ENCODE data around the gene DAGLA. TPM values are rescaled to one million over a fixed set of nuclear protein-coding genes. Genes with fewer than 3 reads are reported as not detected.

Gene DAGLA
- total RNA-seq, 1 donor from 2014 or later: 5.1 TPM

DNA sequence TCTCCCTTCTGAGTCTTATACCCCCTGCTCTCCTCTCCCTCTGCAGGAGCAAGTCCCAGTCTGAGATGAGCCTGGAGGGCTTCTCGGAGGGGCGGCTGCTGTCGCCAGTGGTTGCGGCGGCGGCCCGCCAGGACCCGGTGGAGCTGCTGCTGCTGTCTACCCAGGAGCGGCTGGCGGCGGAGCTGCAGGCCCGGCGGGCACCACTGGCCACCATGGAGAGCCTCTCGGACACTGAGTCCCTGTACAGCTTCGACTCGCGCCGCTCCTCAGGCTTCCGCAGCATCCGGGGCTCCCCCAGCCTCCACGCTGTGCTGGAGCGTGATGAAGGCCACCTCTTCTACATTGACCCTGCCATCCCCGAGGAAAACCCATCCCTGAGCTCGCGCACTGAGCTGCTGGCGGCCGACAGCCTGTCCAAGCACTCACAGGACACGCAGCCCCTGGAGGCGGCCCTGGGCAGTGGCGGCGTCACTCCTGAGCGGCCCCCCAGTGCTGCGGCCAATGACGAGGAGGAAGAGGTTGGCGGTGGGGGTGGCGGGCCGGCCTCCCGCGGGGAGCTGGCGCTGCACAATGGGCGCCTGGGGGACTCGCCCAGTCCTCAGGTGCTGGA, 63.4 kb downstream of the DAGLA start:
- Mint-ChIP-seq H3K27me3 (ENCODE audit: unreplicated experiment) (no peaks in the 10 kb centered on the region), H3K36me3 (ENCODE audit: unreplicated experiment) (peaks cover 3% of the 10 kb centered on the region), H3K4me1 (ENCODE audit: unreplicated experiment) (peaks cover 1% of the 10 kb centered on the region), H3K9me3 (ENCODE audit: unreplicated experiment) (no peaks in the 10 kb centered on the region), H3K4me3 (ENCODE audit: unreplicated experiment) (no peak overlapping the region), H3K27ac (ENCODE audit: unreplicated experiment) (no peak overlapping the region)
- DNase-seq (ENCODE audit: extremely low spot score, unreplicated experiment): no peak
- TF ChIP-seq CTCF (IDR thresholded peaks at IDR 0.05): no peak

GRCh38 chr11:61744181-61744580, 64.0 kb downstream of the DAGLA start:
- Mint-ChIP-seq H3K4me3 (ENCODE audit: unreplicated experiment) (no peak overlapping the region), H3K9me3 (ENCODE audit: unreplicated experiment) (no peaks in the 10 kb centered on the region), H3K36me3 (ENCODE audit: unreplicated experiment) (peaks cover 3% of the 10 kb centered on the region), H3K27ac (ENCODE audit: unreplicated experiment) (no peak overlapping the region), H3K27me3 (ENCODE audit: unreplicated experiment) (no peaks in the 10 kb centered on the region), H3K4me1 (ENCODE audit: unreplicated experiment) (peaks cover 2% of the 10 kb centered on the region)
- DNase-seq (ENCODE audit: extremely low spot score, unreplicated experiment): no peak
- no peak for TF ChIP-seq CTCF (IDR thresholded peaks at IDR 0.05)

- H3K27me3 Mint-ChIP-seq (ENCODE audit: unreplicated experiment): no peaks in the 10 kb centered on the region
- H3K27ac Mint-ChIP-seq (ENCODE audit: unreplicated experiment): no peak overlapping the region
- no peak for DNase-seq (ENCODE audit: extremely low spot score, unreplicated experiment)
- H3K36me3 Mint-ChIP-seq (ENCODE audit: unreplicated experiment): peaks cover 3% of the 10 kb centered on the region
- no peaks in the 10 kb centered on the region for H3K9me3 Mint-ChIP-seq (ENCODE audit: unreplicated experiment)
- TF ChIP-seq CTCF (IDR thresholded peaks at IDR 0.05): no peak
- H3K4me3 Mint-ChIP-seq (ENCODE audit: unreplicated experiment): no peak overlapping the region
- H3K4me1 Mint-ChIP-seq (ENCODE audit: unreplicated experiment): peaks cover 7% of the 10 kb centered on the region
Observed at GRCh38 chr11:61744609-61745156, 64.5 kb downstream of the DAGLA start.

- Mint-ChIP-seq H3K9me3 (ENCODE audit: unreplicated experiment) (no peaks in the 10 kb centered on the region), H3K27me3 (ENCODE audit: unreplicated experiment) (no peaks in the 10 kb centered on the region), H3K4me3 (ENCODE audit: unreplicated experiment) (no peak overlapping the region), H3K4me1 (ENCODE audit: unreplicated experiment) (peaks cover 7% of the 10 kb centered on the region), H3K27ac (ENCODE audit: unreplicated experiment) (no peak overlapping the region), H3K36me3 (ENCODE audit: unreplicated experiment) (peaks cover 3% of the 10 kb centered on the region)
- no peak for TF ChIP-seq CTCF (IDR thresholded peaks at IDR 0.05)
- no peak for DNase-seq (ENCODE audit: extremely low spot score, unreplicated experiment)
Observed at GRCh38 chr11:61745781-61746441, 65.7 kb downstream of the DAGLA start.

- DNase-seq (ENCODE audit: extremely low spot score, unreplicated experiment): no peak
- Mint-ChIP-seq H3K36me3 (ENCODE audit: unreplicated experiment) (peaks cover 3% of the 10 kb centered on the region), H3K27ac (ENCODE audit: unreplicated experiment) (no peak overlapping the region), H3K4me1 (ENCODE audit: unreplicated experiment) (peaks cover 7% of the 10 kb centered on the region), H3K27me3 (ENCODE audit: unreplicated experiment) (no peaks in the 10 kb centered on the region), H3K9me3 (ENCODE audit: unreplicated experiment) (no peaks in the 10 kb centered on the region), H3K4me3 (ENCODE audit: unreplicated experiment) (no peak overlapping the region)
- TF ChIP-seq CTCF (IDR thresholded peaks at IDR 0.05): no peak
Observed at GRCh38 chr11:61746442-61747191, 66.4 kb downstream of the DAGLA start.
